Endodermal cell (in vitro differentiated cells): ENCODE data around the gene TSPAN9. TPM values are rescaled to one million over a fixed set of nuclear protein-coding genes. Genes with fewer than 3 reads are reported as not detected.

Source experiments
- DNase-seq: peaks from one replicate; pipeline ENCODE4 v3.0.0-alpha.2; 2017
- H3K27ac ChIP-seq: 2 replicates; pipeline ENCODE4 v1.5.1; 2013; ENCODE audit warnings: mild to moderate bottlenecking, low read depth, low read length, moderate library complexity
- H3K27me3 ChIP-seq: 2 replicates; pipeline ENCODE4 v1.6.1; 2013; ENCODE audit warnings: mild to moderate bottlenecking, low read length, moderate library complexity; ENCODE audit not compliant: insufficient read depth, control insufficient read depth, poor library complexity, severe bottlenecking
- H3K36me3 ChIP-seq: 2 replicates; pipeline ENCODE4 v1.7.0; 2013; ENCODE audit warnings: mild to moderate bottlenecking, low read length, moderate library complexity; ENCODE audit not compliant: control insufficient read depth, insufficient read depth
- H3K4me1 ChIP-seq: one replicate; pipeline ENCODE4 v1.7.0; 2013; ENCODE audit warnings: low read length; ENCODE audit not compliant: control insufficient read depth, insufficient read depth
- H3K4me3 ChIP-seq: 2 replicates; pipeline ENCODE4 v1.5.1; 2013; ENCODE audit warnings: mild to moderate bottlenecking, low read length, moderate library complexity
- H3K9ac ChIP-seq: 2 replicates; pipeline ENCODE4 v1.6.1; 2013; ENCODE audit warnings: mild to moderate bottlenecking, low read length, moderate library complexity; ENCODE audit not compliant: poor library complexity, severe bottlenecking; ENCODE audit errors: extremely low read depth
- H3K9me3 ChIP-seq: 2 replicates; pipeline ENCODE4 v1.6.1; 2013; ENCODE audit warnings: mild to moderate bottlenecking, low read length, moderate library complexity; ENCODE audit not compliant: control insufficient read depth
- H3K27ac Mint-ChIP-seq: 2 replicates; pipeline ENCODE4 v1.8.0; 2020; ENCODE audit warnings: mixed read lengths
- H3K27me3 Mint-ChIP-seq: 2 replicates; pipeline ENCODE4 v1.8.0; 2021; ENCODE audit warnings: mild to moderate bottlenecking, mixed read lengths; ENCODE audit not compliant: insufficient read depth
- H3K36me3 Mint-ChIP-seq: 2 replicates; pipeline ENCODE4 v1.8.0; 2020; ENCODE audit warnings: low read depth, mixed read lengths
- H3K4me1 Mint-ChIP-seq: 2 replicates; pipeline ENCODE4 v1.8.0; 2020; ENCODE audit warnings: mixed read lengths
- H3K4me3 Mint-ChIP-seq: 2 replicates; pipeline ENCODE4 v1.8.0; 2020; ENCODE audit warnings: mild to moderate bottlenecking, moderate library complexity, mixed read lengths
- H3K9me3 Mint-ChIP-seq: 2 replicates; pipeline ENCODE4 v1.8.0; 2020; ENCODE audit warnings: mild to moderate bottlenecking, mixed read lengths
- WGBS, 2 experiments: methylation state at CpG; one replicate each; pipeline versions ENCODE4 v1.1.5 to v1.1.7; 2013; ENCODE audit warnings: missing lambda C conversion rate in 2 of 2, mixed read lengths in 1 of 2; ENCODE audit not compliant: insufficient coverage in 1 of 2, insufficient read length in 1 of 2; 5-methylcytosine and 5-hydroxymethylcytosine counted together
- total RNA-seq, 2 donors: library from RNA; stranded (reverse); fragmentation: NEBNext Ultra II Directional in 1 of 2; extraction: Animal tissue kit (Norgen Biotek cat#: 25700) in 1 of 2; gene quantifications; 2 replicates in 1 of 2; 3 replicates in 1 of 2; pipeline ENCODE4 v1.2.1, GENCODE V29; 2021
- TF ChIP-seq, protein P1 (sequence below): fragments of 200-600 bp; sonication (generic); conservative IDR thresholded peaks from 2 replicates; pipeline ENCODE4 v1.5.0; 2021; ENCODE audit warnings: antibody characterized with exemption, mild to moderate bottlenecking

Gene TSPAN9
- total RNA-seq, 2 donors from 2014 or later: 31.9 to 80.8 TPM

DNA sequence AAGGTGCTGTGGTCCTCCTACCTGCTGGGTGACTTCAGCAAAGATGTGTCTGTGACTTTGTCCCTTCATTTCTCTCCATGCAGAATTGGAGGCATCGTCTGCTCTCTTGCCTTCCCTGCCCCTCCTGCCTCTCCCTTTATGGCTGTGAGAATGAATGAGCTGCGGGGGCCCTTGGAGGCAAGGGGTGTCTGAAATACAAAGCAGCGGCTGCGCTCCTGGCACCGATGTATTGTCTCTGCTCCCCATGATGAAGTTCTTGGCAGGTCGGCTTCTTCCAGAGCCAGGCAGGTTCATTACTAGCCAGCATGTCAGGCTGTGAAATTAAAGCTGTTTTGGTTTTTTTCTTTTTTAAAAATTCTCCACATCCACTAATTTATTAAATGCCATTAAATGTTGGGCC is 194.5 kb downstream of the TSPAN9 start:
- Mint-ChIP-seq H3K4me1 (peaks cover 10% of the 10 kb centered on the region), H3K36me3 (no peaks in the 10 kb centered on the region), H3K9me3 (no peaks in the 10 kb centered on the region), H3K27ac (no peak overlapping the region), H3K4me3 (no peak overlapping the region), H3K27me3 (no peaks in the 10 kb centered on the region)
- 65 to 82% methylated on average over 2 to 6 of the region's 6 CpGs for WGBS, 2 experiments
- no peak for DNase-seq
- no peaks in the 10 kb centered on the region for H3K36me3 ChIP-seq
- H3K4me1 ChIP-seq: no peaks in the 10 kb centered on the region
- H3K9ac ChIP-seq: no peak overlapping the region
- H3K27me3 ChIP-seq: no peaks in the 10 kb centered on the region
- TF ChIP-seq, protein P1, sequence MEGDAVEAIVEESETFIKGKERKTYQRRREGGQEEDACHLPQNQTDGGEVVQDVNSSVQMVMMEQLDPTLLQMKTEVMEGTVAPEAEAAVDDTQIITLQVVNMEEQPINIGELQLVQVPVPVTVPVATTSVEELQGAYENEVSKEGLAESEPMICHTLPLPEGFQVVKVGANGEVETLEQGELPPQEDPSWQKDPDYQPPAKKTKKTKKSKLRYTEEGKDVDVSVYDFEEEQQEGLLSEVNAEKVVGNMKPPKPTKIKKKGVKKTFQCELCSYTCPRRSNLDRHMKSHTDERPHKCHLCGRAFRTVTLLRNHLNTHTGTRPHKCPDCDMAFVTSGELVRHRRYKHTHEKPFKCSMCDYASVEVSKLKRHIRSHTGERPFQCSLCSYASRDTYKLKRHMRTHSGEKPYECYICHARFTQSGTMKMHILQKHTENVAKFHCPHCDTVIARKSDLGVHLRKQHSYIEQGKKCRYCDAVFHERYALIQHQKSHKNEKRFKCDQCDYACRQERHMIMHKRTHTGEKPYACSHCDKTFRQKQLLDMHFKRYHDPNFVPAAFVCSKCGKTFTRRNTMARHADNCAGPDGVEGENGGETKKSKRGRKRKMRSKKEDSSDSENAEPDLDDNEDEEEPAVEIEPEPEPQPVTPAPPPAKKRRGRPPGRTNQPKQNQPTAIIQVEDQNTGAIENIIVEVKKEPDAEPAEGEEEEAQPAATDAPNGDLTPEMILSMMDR: no peak
- H3K4me3 ChIP-seq: no peak overlapping the region
- peak overlapping the region; percentile 38 for H3K27ac ChIP-seq
- no peaks in the 10 kb centered on the region for H3K9me3 ChIP-seq

DNA sequence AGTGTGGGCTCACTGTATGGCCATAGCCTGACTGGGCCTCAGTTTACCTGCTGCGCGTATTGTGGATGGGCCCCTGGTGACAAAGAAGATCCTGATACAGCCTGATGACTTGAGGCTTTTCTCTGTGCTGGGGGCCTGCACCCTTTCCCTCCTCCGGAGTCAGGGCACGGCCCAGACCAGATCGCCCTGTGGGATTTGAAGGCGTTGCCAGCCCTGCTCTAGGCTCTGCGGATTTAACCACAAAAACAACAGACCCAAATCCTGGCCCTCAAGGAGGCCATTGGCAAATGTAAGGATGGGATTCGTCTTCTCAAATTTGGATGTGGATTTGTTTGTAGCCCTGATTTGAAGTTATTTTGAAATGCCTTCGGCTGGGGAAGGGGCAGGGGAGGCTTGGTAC is 195.8 kb downstream of the TSPAN9 start:
- no peak overlapping the region for H3K9ac ChIP-seq
- TF ChIP-seq, protein P1: no peak

DNA sequence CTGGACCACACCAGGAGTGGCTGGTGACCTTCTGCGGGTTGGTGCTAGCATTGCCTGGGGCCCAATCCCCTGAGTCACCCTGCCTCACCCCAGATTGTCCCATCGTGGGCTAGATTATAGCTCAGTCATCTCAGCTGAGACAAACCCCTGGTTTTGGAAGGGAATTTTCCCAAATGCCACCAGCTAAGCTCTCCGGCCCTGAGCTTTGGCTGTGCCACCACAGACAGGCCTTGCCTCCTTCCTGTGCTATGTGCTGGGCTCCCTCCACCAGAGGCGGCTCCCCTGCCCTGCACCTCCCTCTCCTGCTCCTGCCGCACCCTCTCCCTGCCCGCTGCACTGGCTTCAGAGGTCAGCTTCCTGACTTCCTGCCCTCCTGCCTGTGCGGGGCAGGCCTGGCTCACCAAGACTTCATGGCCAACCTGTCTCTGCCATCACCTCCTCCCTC is 196.3 kb downstream of the TSPAN9 start:
- WGBS, 2 experiments: 89 to 94% methylated on average over 5 to 7 of the region's 7 CpGs
- Mint-ChIP-seq H3K27ac (no peak overlapping the region), H3K9me3 (no peaks in the 10 kb centered on the region), H3K27me3 (no peaks in the 10 kb centered on the region), H3K36me3 (peaks cover under 1% of the 10 kb centered on the region), H3K4me3 (no peak overlapping the region), H3K4me1 (peaks cover 10% of the 10 kb centered on the region)
- H3K9me3 ChIP-seq: no peaks in the 10 kb centered on the region
- no peak for DNase-seq
- no peaks in the 10 kb centered on the region for H3K36me3 ChIP-seq
- H3K9ac ChIP-seq: no peak overlapping the region
- H3K4me3 ChIP-seq: no peak overlapping the region
- H3K27me3 ChIP-seq: no peaks in the 10 kb centered on the region
- TF ChIP-seq, protein P1: no peak
- H3K4me1 ChIP-seq: no peaks in the 10 kb centered on the region
- no peak overlapping the region for H3K27ac ChIP-seq

More for the DNA sequence above, 195.8 kb downstream of the TSPAN9 start:
- no peaks in the 10 kb centered on the region for H3K27me3 ChIP-seq
- H3K27ac ChIP-seq: no peak overlapping the region
- DNase-seq: no peak
- H3K4me3 ChIP-seq: no peak overlapping the region
- Mint-ChIP-seq H3K27ac (no peak overlapping the region), H3K36me3 (no peaks in the 10 kb centered on the region), H3K27me3 (no peaks in the 10 kb centered on the region), H3K4me1 (peaks cover 10% of the 10 kb centered on the region), H3K9me3 (no peaks in the 10 kb centered on the region), H3K4me3 (no peak overlapping the region)
- H3K36me3 ChIP-seq: no peaks in the 10 kb centered on the region
- H3K4me1 ChIP-seq: no peaks in the 10 kb centered on the region
- 90 to 94% methylated on average over 9 of the region's 9 CpGs for WGBS, 2 experiments
- no peaks in the 10 kb centered on the region for H3K9me3 ChIP-seq
